Activated CD4-positive, alpha-beta T cell treated with anti-CD3 and anti-CD28 coated beads, Interleukin-2, amount 50 U/mL, for 4 hours (primary cell): ENCODE results near the gene XCR1.
"Not testable (repeated sequence)": the region's sequence is repeated elsewhere in the genome, so short reads cannot be mapped to it uniquely, and the experiment has no call there.

Source experiments
- DNase-seq, 2 experiments: peaks; one replicate each; pipeline ENCODE4 v3.0.0-alpha.2; 2020

Gene XCR1

GRCh38 chr3:46001178-46001577 lies 26.1 kb downstream of the XCR1 start:
- DNase-seq: no peak

- DNase-seq: no peak
Observed at GRCh38 chr3:45997942-45998341, 29.3 kb downstream of the XCR1 start.

GRCh38 chr3:45997499-45997898 lies 29.8 kb downstream of the XCR1 start:
- DNase-seq: not testable (repeated sequence)

- DNase-seq: peak; percentile 88
Observed at GRCh38 chr3:45995236-45996192, 31.8 kb downstream of the XCR1 start, which contains the start of gene FYCO1. TSS of gene FYCO1 (minus strand) at chr3:45995824. CDS start at chr3:45984910, 10,914 bp downstream.

- DNase-seq: peak; percentile 28 to 34
Observed at GRCh38 chr3:45994419-45995235, 32.7 kb downstream of the XCR1 start.

- DNase-seq: peak; percentile 43 to 51
Observed at GRCh38 chr3:45993421-45994027, 33.8 kb downstream of the XCR1 start.

GRCh38 chr3:45992821-45993221 lies 34.5 kb downstream of the XCR1 start:
- DNase-seq: no peak

- no peak for DNase-seq
Observed at GRCh38 chr3:45992133-45992729, 35.1 kb downstream of the XCR1 start.

GRCh38 chr3:45991341-45991740 lies 35.9 kb downstream of the XCR1 start:
- DNase-seq: no peak

- no peak for DNase-seq
Observed at GRCh38 chr3:45990181-45990580, 37.1 kb downstream of the XCR1 start.

GRCh38 chr3:45988804-45989203 lies 38.5 kb downstream of the XCR1 start:
- DNase-seq: no peak

GRCh38 chr3:45988362-45988761 lies 38.9 kb downstream of the XCR1 start:
- no peak for DNase-seq

- no peak for DNase-seq
Observed at GRCh38 chr3:45987368-45988291, 39.7 kb downstream of the XCR1 start.

- no peak for DNase-seq
Observed at GRCh38 chr3:45986303-45986982, 40.8 kb downstream of the XCR1 start.

GRCh38 chr3:45985532-45986302 lies 41.6 kb downstream of the XCR1 start:
- DNase-seq: no peak

- DNase-seq: no peak
Observed at GRCh38 chr3:45984331-45985312, 42.7 kb downstream of the XCR1 start.

- no peak for DNase-seq
Observed at GRCh38 chr3:45983770-45984169, 43.5 kb downstream of the XCR1 start.

- DNase-seq: no peak
Observed at GRCh38 chr3:45981346-45982074, 45.8 kb downstream of the XCR1 start.
